HG02571 (cell line): Measurements from ENCODE around the gene SGMS1.
"Not testable (repeated sequence)": the region's sequence is repeated elsewhere in the genome, so short reads cannot be mapped to it uniquely, and the experiment has no call there.

Experiments
- ATAC-seq: cut with Tn5 transposase; IDR thresholded peaks from one replicate; pipeline ENCODE4 v1.9.1; 2021; ENCODE audit warnings: mild to moderate bottlenecking, moderate library complexity; ENCODE audit not compliant: unreplicated experiment

Gene SGMS1

DNA sequence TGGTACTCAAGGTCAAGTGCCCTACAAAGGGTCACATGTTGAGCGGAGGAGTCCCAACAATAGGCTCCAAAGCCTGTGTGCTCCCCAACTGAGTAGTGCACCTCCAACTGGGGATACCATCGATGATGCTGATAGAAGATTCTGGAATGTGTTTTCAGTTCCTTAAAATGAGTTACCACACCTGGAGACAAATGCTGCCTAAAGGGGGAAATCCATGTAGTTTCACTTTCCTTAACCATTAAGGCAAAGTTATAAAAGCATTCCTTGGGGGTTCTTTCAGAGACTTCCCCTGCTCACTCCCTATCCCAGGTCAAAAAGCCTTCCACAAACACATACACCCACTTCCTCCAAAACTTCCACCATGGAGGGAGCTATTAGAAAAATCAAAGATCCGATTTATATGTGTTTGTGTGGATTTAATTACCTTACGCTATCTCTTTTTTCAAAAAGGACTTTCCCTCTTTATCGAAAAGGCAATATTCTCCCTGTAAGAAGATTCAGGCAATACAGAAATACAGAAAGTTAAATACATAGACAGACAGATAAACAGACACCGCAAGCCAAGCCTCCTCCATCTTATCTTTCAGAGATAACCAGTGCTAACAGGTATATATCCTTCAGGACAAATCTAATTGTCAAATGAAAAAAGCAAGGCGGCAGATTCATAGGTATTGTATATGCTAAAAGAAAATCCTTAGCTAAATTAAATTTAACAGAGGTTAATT lies 236.6 kb downstream of the SGMS1 start:
- no peak for ATAC-seq

DNA sequence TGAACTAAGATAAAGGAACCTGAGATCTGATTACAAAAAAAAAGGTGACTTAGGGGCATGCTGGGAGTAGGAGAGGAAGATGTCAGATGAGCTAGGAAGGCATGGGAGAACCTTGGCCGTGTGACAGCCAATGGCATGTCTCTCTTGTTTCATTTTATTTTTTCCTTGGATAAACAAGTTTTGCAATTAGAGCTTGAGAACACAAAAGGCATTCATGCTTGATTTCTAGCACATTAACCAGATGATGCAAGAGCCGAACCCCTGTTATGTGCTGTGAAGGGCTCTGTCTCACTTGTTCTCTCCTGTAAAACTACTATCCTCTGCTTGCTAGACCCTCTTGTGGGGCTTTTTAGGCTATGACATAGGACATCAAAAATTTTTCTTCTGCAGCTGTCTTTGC lies 238.1 kb downstream of the SGMS1 start:
- no peak for ATAC-seq

DNA sequence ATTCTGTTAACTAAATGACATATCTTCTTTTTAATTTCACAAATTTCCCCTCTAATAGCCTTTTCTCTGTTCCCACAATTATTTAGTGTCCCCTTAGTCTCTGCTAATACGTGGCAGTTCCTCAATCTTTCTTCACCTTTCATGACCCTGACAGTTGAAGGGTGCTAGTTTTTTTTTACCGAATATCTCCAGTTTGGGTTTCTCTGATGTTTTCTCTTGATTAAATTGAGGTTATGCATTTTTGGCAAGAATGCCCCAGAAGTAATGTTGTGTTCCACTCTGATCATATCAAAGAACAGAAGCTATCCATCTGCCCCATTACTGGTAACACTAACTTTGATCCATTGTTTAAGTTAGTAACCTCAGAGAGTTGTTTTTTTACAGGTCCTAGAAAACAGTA lies 238.9 kb downstream of the SGMS1 start:
- ATAC-seq: no peak

DNA sequence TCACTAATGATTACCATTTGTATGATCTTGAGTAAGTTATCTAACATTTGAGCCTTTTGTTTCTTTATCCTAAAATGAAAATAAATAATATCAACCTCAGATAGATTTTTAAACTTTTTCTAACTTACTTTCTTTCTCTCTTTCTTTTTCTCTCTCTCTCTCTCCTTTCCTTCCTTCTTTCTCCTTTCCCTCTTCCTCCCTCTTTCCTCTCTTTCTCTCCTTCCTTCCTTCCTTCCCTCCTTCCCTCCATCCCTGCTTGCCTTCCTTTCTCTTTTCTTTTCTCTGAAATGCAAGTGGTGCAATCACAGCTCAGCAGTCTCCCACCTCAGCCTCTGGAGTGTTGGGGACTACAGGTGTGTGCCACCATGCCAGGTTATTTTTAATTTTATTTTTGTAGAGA lies 239.5 kb downstream of the SGMS1 start:
- ATAC-seq: no peak

DNA sequence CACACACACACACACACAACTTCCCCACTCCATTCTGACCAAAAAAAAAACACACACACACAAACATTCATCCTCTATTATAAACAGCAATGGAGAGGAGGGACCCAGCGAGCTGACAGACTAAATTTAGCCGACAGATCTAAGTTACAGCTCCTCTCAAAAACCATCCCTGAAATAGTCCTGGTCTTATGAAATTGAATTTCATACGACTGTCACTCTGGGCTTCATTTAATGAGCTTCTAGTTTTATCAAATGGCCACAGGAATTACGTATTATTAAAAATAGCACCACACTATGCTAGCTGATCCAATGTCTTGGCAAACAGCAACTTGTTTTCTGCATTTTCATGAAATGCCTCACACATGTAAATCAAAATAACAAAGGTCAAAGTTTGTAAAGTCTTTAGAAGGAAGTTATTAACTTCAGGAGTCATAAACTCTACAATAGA lies 241.2 kb downstream of the SGMS1 start:
- ATAC-seq: no peak

DNA sequence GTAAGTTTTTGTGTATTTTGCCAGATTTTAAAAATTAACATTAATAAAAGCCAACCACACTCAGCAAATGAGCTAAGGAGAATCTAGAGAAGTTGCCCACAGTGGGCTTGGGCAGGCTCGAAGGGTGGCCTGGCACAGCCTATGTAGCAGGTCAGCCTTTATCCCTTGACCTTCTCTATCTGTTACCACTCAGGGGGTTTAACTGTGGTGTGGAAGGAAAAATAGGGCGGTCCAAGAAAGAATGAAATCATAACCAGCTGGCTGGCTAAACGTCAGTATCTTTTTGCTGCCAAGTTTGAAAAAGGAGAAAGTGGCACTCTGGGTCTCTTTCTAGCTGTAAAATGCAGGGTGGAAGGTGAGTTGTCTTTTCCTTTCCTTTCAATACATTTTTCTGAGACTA lies 242.1 kb downstream of the SGMS1 start:
- no peak for ATAC-seq

DNA sequence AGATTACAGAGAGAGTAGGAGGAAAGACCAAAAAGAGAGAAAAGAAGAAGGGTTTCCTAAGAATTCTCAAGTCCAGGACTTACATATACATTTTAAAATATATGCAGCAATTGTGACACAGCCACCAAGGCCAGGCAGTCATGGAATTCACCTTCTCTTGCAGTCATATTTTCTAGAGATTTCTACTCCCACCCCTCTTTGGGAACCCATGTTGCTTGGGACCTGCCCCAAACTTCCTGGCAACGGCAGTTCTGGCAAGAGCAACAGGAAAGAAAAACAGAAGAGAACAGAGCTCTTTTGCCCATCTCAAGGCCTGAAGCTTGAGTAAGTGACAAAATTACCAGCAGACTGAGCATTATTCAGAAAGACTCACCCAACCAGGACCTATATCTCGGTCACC lies 244.1 kb downstream of the SGMS1 start:
- ATAC-seq: no peak

DNA sequence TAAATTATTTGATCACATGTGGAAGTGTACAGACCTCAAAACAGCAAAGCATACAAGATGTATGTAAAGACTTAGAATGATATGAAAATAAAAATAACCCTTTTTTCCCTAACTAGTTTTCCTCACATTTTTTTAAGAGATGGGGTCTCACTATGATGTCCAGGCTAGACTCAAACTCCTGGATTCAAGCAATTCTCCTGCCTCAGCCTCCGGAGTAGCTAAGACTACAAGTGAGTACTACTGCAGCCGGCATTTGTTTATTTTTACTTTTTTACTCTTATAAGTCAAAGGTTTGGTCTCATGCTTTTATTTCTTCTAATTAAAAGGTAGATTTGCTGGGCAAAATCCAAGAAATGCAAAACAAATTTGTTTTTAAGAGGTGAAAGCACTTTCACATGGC lies 248.0 kb downstream of the SGMS1 start:
- ATAC-seq: no peak

DNA sequence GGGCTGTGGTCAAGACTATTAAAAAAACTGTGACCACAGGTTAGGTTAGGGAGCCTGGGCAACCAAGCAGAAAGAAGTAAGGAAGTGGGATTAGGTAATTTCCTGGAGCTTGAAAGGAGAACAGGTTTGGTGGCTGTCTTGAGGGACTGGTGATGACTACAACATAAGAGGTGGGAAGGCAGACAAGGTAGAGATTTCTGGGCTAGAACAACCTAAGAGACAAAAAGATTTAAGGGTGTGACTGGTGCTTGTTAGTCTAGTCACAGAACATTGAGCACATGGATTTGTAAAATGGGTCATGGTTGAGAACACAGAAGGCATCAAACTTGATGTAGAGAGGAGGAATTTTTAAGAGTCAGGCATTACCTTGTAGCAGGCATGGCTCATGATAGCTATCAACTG lies 248.7 kb downstream of the SGMS1 start:
- ATAC-seq: no peak

DNA sequence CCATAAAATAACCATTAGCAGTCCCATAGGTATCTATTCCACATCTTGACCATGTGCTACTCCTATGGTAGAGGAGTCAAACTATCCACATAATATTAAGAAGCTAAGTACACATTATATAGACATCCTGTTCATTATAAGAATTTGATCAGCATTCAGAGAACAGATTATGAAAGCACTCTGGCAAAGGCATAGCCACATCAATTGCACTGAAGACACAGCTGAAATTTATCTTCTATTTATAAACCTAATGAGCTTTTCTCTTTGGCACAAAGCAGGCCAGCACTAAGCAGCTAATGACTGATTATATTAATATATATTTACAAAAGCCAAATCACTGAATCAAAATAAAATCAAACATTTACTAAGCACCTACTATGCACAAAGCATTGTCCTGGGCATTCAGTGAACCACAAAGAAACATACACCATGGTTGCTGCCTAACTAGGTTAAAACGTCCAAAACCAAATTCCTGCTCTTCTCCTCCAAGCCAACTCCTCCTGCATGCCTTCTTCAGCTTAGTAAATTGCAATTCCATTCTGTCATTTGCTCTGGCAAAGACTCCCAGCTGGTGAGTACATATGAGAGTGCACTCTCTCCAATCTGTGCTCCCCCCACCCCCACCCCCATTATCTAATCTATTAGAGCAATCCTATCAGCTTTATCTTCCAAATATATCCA lies 249.8 kb downstream of the SGMS1 start:
- no peak for ATAC-seq

DNA sequence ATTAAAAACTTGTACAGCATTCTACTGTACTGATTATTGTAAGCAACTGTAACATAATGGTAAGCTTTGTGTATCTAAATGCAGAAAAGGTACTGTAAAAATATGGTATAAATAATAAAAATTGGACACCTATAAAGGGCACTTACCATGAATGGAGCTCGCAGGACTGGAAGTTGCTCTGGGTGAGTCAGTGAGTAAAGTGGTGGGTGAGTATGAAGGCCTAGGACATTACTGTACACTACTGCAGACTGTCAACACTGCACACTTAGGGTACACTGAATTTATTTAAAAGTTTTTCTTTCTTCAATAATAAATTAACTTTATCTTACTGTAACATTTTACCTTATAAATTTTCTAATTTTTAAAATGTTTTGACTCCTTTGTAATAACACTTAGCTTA lies 253.8 kb downstream of the SGMS1 start:
- no peak for ATAC-seq

DNA sequence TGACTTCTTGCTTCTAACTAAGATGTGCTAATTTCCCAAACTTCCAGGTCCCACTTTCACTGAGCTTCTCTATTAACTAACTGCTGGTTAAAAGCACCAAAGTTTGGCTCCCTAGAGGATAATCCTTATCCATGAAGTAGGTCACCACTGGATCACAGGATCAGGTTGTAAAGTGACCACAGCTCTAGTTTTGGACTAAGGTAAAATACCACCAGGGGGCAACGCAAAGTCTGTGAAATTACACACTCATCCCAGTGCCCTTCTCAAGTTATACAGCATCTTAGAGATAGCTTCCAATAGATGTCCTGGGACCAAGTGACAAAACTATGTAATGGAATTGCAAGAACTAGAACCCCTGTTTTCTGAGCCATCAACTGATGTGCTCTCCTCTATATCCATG lies 256.0 kb downstream of the SGMS1 start:
- ATAC-seq: no peak

DNA sequence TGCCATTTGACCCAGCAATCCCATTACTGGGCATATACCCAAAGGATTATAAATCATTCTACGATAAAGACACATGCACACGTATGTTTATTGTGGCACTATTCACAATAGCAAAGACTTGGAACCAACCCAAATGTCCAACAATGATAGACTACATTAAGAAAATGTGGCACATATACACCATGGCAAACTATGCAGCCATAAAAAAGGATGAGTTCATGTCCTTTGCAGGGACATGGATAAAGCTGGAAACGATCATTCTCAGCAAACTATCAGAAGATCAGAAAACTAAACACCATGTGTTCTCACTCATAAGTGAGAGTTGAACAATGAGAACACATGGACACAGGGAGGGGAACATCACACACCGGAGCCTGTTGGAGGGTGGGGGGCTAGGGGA lies 257.3 kb downstream of the SGMS1 start:
- ATAC-seq: not testable (repeated sequence)

DNA sequence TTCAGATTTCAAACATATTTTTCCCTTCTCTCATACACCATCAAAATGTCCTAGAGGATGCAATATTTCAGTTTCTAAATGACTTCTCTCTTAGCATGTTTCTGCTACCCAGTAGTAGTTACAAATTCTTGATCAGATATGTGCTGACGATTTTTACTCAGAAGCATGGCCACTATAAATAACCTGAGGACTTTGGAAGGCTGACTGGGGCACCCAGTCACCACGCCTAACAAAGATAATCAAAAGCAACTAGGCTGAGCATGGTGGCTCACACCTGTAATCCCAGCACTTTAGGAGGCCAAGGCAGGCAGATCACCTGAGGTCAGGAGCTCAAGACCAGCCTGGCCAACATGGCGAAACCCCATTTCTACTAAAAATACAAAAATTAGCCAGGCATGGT lies 259.0 kb downstream of the SGMS1 start:
- ATAC-seq: not testable (repeated sequence)

DNA sequence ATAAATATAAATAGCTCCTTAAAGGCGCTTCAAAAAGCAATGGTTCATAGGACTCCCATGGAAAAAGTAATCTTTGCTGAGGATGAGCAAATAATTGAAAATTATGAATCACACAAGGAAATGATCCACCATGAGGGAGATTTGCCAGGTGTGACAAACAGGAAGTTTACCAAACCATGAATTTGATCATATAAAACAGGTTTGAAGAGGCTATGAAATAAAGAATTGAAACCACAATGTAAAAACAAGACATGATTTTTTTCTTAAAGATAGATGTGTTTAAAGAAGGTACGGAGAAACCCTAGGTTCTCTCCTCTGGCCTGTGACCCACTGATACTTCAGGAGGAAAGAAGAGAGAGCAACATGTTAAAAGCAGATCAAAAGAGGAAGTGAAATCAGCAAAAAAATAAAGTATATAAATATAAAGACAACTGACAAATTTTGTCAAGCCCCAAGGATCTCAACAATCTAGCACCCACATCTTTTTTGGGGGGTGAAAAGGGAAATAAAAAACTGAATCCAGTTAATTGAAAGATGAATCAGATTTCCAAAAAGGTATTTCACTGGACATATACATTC lies 261.1 kb downstream of the SGMS1 start:
- peak; percentile 69 for ATAC-seq

DNA sequence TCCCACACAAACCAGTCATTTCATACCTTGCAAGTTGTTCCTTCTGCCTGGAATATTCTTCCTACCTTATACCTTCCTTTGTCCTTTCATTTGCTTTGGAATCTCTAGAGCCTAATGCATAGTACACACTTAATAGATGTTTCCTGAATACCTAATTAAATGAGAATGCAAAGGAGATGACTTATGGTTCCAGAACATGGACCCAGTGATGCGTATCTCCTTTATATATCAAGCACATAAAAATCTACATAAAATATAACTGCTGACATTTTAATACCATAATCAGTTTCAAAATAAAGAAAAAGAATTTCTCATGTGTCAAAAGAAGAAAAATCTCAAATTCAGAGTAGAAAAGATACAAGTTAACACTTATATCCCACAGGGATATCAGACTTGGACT lies 261.8 kb downstream of the SGMS1 start:
- ATAC-seq: no peak

DNA sequence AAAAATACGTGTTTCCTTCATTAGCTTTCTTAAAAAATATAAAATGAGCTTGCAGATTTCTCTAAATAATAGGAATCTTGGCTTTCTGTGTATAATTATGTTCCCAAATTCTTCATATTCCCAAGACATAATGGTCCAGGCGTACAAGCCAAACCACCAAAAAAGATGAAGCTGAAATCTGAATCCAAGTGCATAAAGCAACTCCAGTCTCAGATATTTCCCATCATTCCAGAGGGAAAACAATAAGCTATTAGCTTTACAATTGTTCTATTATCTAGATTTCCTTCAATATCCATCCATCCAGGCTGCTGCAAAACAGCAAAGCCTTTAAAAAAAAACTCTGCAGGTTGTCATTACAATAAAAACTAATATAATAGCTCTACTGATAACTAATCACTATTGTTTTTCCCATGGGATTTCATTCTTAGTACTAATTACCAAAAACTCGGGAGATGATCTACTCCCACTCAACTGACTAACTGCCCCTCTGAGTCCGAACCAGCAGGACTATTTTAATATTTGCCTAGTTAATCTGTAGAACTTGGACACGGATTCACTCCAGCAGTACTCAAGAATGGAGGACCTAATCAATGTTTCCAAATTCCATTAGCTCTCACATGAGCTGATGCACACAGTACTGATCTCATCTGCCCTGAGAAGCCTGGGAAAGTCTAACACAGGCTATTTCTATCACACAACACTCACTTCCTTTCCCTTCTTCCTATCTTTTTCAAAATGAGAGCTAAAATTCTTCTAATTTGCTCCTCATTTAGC lies 263.5 kb downstream of the SGMS1 start:
- no peak for ATAC-seq

DNA sequence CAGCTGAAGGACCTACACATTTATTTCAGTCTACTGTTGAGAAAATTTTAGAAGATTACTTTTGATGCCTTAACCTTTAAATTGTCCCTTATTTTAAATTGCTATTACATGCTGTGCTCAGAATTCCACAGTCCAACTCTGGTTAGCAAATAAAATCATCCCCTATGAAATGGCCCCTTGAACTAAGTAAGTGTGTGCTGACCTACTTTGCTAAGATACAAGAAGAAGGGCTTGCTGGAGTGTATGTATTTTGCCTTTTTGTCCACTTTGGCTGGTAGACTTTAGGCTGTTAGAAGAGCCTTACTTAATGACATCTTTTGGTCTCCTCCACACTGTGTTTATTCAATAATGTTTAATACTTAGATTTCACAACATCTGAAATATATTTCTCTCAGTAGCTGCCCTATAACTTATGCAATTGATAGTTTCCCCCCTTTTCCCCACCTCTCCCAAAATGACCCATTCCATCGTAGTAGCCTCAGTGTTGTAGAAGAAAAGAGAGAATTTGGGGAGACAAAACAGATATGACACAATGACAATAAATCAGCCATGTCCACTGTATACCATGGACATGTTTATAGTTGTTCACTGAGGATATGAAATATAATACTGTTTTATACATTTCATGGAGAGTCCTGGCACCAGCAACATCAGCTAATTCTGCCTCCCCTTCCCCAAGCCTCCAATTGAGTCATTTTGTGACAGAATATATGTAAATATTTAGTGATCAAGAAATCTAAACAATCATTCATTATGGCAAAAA lies 264.6 kb downstream of the SGMS1 start:
- no peak for ATAC-seq

DNA sequence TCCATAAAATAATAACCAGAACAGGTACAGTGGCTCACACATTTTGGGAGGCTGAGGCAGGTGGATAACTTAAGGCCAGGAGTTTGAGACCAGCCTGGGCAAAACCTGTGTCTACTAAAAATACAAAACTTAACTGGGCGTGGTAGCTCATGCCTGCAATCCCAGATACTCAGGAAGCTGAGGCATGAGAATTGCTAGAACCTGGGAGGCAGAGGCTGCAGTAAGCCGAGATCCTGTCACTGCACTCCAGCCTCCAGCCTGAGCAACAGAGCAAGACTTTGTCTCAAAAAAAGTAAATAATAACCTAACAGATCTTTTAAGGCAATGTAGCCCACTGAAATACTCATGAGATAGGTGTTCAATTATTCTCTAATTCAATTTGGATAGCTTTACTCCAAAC lies 265.3 kb downstream of the SGMS1 start:
- ATAC-seq: no peak

DNA sequence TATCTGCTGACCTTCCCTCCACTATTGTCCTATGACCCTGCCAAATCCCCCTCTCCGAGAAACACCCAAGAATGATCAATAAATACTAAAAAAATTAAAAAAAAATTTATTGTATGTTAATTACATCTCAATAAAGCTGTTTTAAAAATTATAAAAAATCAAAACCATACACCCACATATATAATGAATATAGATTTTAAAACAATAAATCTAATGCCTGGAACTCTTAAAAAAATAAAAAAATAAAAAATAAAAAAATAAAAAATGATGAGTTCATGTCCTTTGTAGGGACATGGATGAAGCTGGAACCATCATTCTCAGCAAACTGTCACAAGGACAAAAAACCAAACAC lies 267.3 kb downstream of the SGMS1 start:
- ATAC-seq: not testable (repeated sequence)
